Endothelial cell of umbilical vein (primary cell): ENCODE measurements around the gene TLX3. TPM values are rescaled to one million over a fixed set of nuclear protein-coding genes. Genes with fewer than 3 reads are reported as not detected.

Source experiments
- BruUV-seq: library from RNA; stranded (reverse); fragments of 400-500 nt; replicated peaks from 2 replicates; lab custom pipeline; 2021; lab: Mats Ljungman, UMichigan
- CTCF ChIA-PET: fragments of 300-600, 350-600 bp; sonication (Branson Sonifier 250); formaldehyde crosslinking; loops from one replicate; lab custom pipeline; 2021; ENCODE audit warnings: antibody characterized with exemption, inconsistent platforms; lab: Charles Lee
- POLR2A ChIA-PET: fragments of 300-600, 350-600 bp; sonication (Branson Sonifier 250); formaldehyde crosslinking; loops from one replicate; lab custom pipeline; 2021; ENCODE audit warnings: antibody characterized with exemption, inconsistent platforms; lab: Charles Lee
- DNase-seq: peaks from one replicate; pipeline ENCODE4 v3.0.0-alpha.2; 2011; ENCODE audit warnings: low read depth, low spot score
- FAIRE-seq: peaks from 2 replicates; lab custom pipeline; 2011; peaks lifted over from hg19 to GRCh38; lab: Jason Lieb, UNC
- H2AFZ ChIP-seq: 2 replicates; pipeline ENCODE4 v1.6.0; 2012; ENCODE audit warnings: low read depth, low read length, control low read depth, inconsistent platforms
- H3K27ac ChIP-seq: 2 replicates; pipeline ENCODE4 v1.5.1; 2011; ENCODE audit warnings: low read depth, mild to moderate bottlenecking, control low read depth, low read length, moderate library complexity; ENCODE audit not compliant: insufficient read depth
- H3K27me3 ChIP-seq, 2 experiments: 2 replicates each; pipeline versions ENCODE4 v1.6.0 to v1.6.1; 2011; ENCODE audit warnings: low read length in 2 of 2, mixed read lengths in 1 of 2; ENCODE audit not compliant: control insufficient read depth in 2 of 2, insufficient read depth in 2 of 2
- H3K36me3 ChIP-seq, 2 experiments: 2 replicates in 1 of 2; 3 replicates in 1 of 2; pipeline ENCODE4 v1.5.1; 2011; ENCODE audit warnings: low read length in 2 of 2, mild to moderate bottlenecking in 1 of 2, moderate library complexity in 1 of 2; ENCODE audit not compliant: control insufficient read depth in 2 of 2, insufficient read depth in 2 of 2; ENCODE audit errors: extremely low read depth in 1 of 2
- H3K4me1 ChIP-seq: 3 replicates; pipeline ENCODE4 v1.5.1; 2011; ENCODE audit warnings: mild to moderate bottlenecking, low read length; ENCODE audit not compliant: control insufficient read depth, insufficient read depth; ENCODE audit errors: extremely low read depth
- H3K4me2 ChIP-seq: 2 replicates; pipeline ENCODE4 v1.6.1; 2011; ENCODE audit warnings: low read length, control low read depth, mixed read lengths; ENCODE audit not compliant: insufficient read depth
- H3K4me3 ChIP-seq, 3 experiments: fragments of 200-600 bp in 1 of 3; sonication (generic), shearing (Covaris generic) in 1 of 3; replicated peaks in 1 of 3; 2 replicates each; pipeline ENCODE4 v1.5.1; 2011 to 2016; ENCODE audit warnings: control low read depth in 3 of 3, low read length in 3 of 3, mild to moderate bottlenecking in 2 of 3, inconsistent platforms in 1 of 3, low read depth in 1 of 3, moderate library complexity in 1 of 3; ENCODE audit not compliant: insufficient read depth in 1 of 3
- H3K79me2 ChIP-seq: 2 replicates; pipeline ENCODE4 v1.6.0; 2012; ENCODE audit warnings: low read length, inconsistent platforms; ENCODE audit not compliant: control insufficient read depth, insufficient read depth
- H3K9ac ChIP-seq: replicated peaks from 2 replicates; pipeline ENCODE3; 2011; ENCODE audit warnings: low read length, control low read depth; ENCODE audit not compliant: insufficient read depth; ENCODE audit errors: extremely low read depth
- H3K9me1 ChIP-seq: replicated peaks from 3 replicates; pipeline ENCODE4 v1.6.0; 2011; ENCODE audit warnings: mild to moderate bottlenecking, low read length; ENCODE audit not compliant: control insufficient read depth, insufficient read depth; ENCODE audit errors: extremely low read depth
- H3K9me3 ChIP-seq: replicated peaks from 2 replicates; pipeline ENCODE4 v1.5.1; 2012; ENCODE audit warnings: low read length, inconsistent platforms; ENCODE audit not compliant: control insufficient read depth, insufficient read depth
- H4K20me1 ChIP-seq: replicated peaks from 2 replicates; pipeline ENCODE3; 2011; ENCODE audit warnings: mild to moderate bottlenecking, low read length; ENCODE audit not compliant: control insufficient read depth, insufficient read depth; ENCODE audit errors: extremely low read depth
- EZH2 ChIP-seq: IDR thresholded peaks from 2 replicates; pipeline ENCODE4 v1.6.1; 2012; ENCODE audit warnings: borderline replicate concordance, low read depth, mild to moderate bottlenecking, moderate library complexity, low read length, inconsistent platforms; ENCODE audit not compliant: severe bottlenecking
- FOS ChIP-seq: IDR thresholded peaks from 2 replicates; pipeline ENCODE4 v1.6.1; 2011; ENCODE audit warnings: mild to moderate bottlenecking, low read length, moderate library complexity, borderline replicate concordance; ENCODE audit not compliant: insufficient read depth
- GATA2 ChIP-seq: IDR thresholded peaks from 2 replicates; pipeline ENCODE4 v1.7.0; 2011; ENCODE audit warnings: low read depth, mild to moderate bottlenecking, moderate library complexity, mixed read lengths, low read length; ENCODE audit not compliant: insufficient read length, insufficient read depth
- JUN ChIP-seq: IDR thresholded peaks from 2 replicates; pipeline ENCODE4 v1.6.1; 2011; ENCODE audit warnings: borderline replicate concordance, low read depth; ENCODE audit not compliant: insufficient read length, insufficient read depth
- MAX ChIP-seq: IDR thresholded peaks from 2 replicates; pipeline ENCODE4 v1.6.1; 2011; ENCODE audit not compliant: insufficient read depth, insufficient read length
- MYC ChIP-seq: IDR thresholded peaks from one replicate; pipeline ENCODE4 v1.6.1; 2011; ENCODE audit warnings: mild to moderate bottlenecking, low read depth, low read length
- POLR2A ChIP-seq: IDR thresholded peaks from 2 replicates; pipeline ENCODE4 v1.6.1; 2012; ENCODE audit warnings: low read depth, mild to moderate bottlenecking, control low read depth, low read length
- POLR2AphosphoS5 ChIP-seq: IDR thresholded peaks from 2 replicates; pipeline ENCODE4 v1.6.1; 2012; ENCODE audit warnings: low read depth, mild to moderate bottlenecking, control low read depth, low read length, moderate library complexity; ENCODE audit not compliant: insufficient read depth
- dilution Hi-C: fragments of 300-500 bp; cut with MboI; formaldehyde crosslinking; loops from one replicate; pipeline ENCODE4 v1.15.0; 2019; ENCODE audit warnings: low sequenced_read_pairs; ENCODE audit not compliant: extremely low pct_ligation_motif_present
- intact Hi-C: fragments of 100-400 bp; cut with micrococcal nuclease; formaldehyde crosslinking; loops from one replicate; pipeline ENCODE4 v1.10.0; 2022
- polyA plus RNA-seq, 4 experiments: library from polyadenylated mRNA; depleted of rRNA in 3 of 4; stranded (reverse) in 3 of 4; unstranded in 1 of 4; fragments of >200 nt; gene quantifications; 2 replicates each; pipeline versions ENCODE4 v1.2.1 to v1.2.3, GENCODE V29; 2011 to 2012; ENCODE audit warnings: missing spikeins in 1 of 4
- total RNA-seq: library from RNA; stranded (reverse); gene quantifications from 2 replicates; pipeline ENCODE4 v1.2.3, GENCODE V29; 2021
- TF ChIP-seq, protein P1 (sequence below), 2 donors: IDR thresholded peaks; 1 replicate in 1 of 2; 2 replicates in 1 of 2; pipeline ENCODE4 v1.5.1; 2011; ENCODE audit warnings: low read length in 2 of 2, mild to moderate bottlenecking in 2 of 2, moderate library complexity in 2 of 2, control low read depth in 1 of 2, inconsistent platforms in 1 of 2, low read depth in 1 of 2; ENCODE audit not compliant: insufficient read depth in 1 of 2; ENCODE audit errors: extremely low read depth in 1 of 2

Gene TLX3
- total and polyA plus RNA-seq, 2 donors (not counting 3 experiments of a cell fraction or from before 2014, with no cell fraction given) = not detected

DNA sequence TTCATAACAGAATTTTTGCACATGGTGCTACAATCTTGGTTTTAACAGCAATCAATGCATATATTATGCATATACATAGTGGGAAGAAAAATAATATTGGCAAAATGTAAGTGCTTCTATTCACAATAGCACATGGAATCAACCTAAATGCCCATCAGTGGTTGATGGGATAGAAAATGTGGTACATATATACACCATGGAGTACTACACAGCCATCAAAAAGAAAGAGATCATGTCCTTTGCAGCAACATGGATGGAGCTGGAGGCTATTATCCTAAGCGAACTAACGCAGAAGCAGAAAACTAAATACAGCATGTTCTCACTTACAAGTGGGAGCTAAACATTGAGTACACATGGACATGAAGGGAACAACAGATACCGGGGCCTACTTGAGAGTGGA lies 37.2 kb upstream of the TLX3 start:
- dilution Hi-C loops = no loop called here

More for the DNA sequence above, 37.2 kb upstream of the TLX3 start:
- H3K4me1 ChIP-seq = no peaks in the 10 kb centered on the region
- H2AFZ ChIP-seq = no peak overlapping the region
- no TSS peak for BruUV-seq
- intact Hi-C loops = loop anchor here (5.0 kb wide), 1 partner anchor 284 kb away; no protein-coding TSS in a partner anchor
- H3K27ac ChIP-seq = no peak overlapping the region
- TF ChIP-seq POLR2A (no peak), GATA2 (no peak), MYC (no peak), FOS (no peak), MAX (no peak), POLR2AphosphoS5 (no peak), EZH2 (no peak), JUN (no peak)
- TF ChIP-seq, protein P1, sequence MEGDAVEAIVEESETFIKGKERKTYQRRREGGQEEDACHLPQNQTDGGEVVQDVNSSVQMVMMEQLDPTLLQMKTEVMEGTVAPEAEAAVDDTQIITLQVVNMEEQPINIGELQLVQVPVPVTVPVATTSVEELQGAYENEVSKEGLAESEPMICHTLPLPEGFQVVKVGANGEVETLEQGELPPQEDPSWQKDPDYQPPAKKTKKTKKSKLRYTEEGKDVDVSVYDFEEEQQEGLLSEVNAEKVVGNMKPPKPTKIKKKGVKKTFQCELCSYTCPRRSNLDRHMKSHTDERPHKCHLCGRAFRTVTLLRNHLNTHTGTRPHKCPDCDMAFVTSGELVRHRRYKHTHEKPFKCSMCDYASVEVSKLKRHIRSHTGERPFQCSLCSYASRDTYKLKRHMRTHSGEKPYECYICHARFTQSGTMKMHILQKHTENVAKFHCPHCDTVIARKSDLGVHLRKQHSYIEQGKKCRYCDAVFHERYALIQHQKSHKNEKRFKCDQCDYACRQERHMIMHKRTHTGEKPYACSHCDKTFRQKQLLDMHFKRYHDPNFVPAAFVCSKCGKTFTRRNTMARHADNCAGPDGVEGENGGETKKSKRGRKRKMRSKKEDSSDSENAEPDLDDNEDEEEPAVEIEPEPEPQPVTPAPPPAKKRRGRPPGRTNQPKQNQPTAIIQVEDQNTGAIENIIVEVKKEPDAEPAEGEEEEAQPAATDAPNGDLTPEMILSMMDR (IDR thresholded peaks at IDR 0.05; ENCODE audit: extremely low read depth in 1 of 2, insufficient read depth in 1 of 2, low read depth in 1 of 2, low read length in 2 of 2) = no peak
- DNase-seq = no peak
- H3K9ac ChIP-seq = no peak overlapping the region
- no peak overlapping the region for H3K4me2 ChIP-seq
- ChIA-PET POLR2A (no interaction called here), CTCF (interaction anchor here (1.7 to 3.0 kb wide), 4 partner anchors 15 to 70 kb away, joined by 4 to 17 read pairs (median 12); no protein-coding TSS in a partner anchor)
- no peaks in the 10 kb centered on the region for H3K36me3 ChIP-seq
- H3K4me3 ChIP-seq = no peak overlapping the region
- H3K79me2 ChIP-seq = no peaks in the 10 kb centered on the region
- H4K20me1 ChIP-seq = no peaks in the 10 kb centered on the region
- H3K9me1 ChIP-seq = no peaks in the 10 kb centered on the region
- FAIRE-seq = no peak
- H3K27me3 ChIP-seq = no peaks in the 10 kb centered on the region
- no peaks in the 10 kb centered on the region for H3K9me3 ChIP-seq
